ENCODE measurements around the gene SREK1IP1. TPM values are rescaled to one million over a fixed set of nuclear protein-coding genes. Genes with fewer than 3 reads are reported as not detected.

SREK1IP1 gene
- total and polyA plus RNA-seq, 2 of the 13 experiments (the other 11 are each of a cell fraction or from before 2014, with no cell fraction given), result 3.1 to 16.5 TPM

GRCh38 chr5:64771736-64772135, 3.2 kb upstream of the SREK1IP1 start:
- FAIRE-seq (no peak), DNase-seq (ENCODE audit: low spot score) (no peak), ATAC-seq (no peak)
- peaks cover 2 to 10% of the 10 kb centered on the region in 2 experiments; a peak in 3 of 5 replicates for H3K36me3 ChIP-seq (replicated peaks in 1 of 2; ENCODE audit: control insufficient read depth in 1 of 2, insufficient read depth in 2 of 2, low read length in 2 of 2)
- CTCF ChIA-PET (ENCODE audit: low intra/inter-chr PET ratio, low total read pairs), result no interaction called here
- in situ Hi-C loops (cut with HindIII; ENCODE audit: extremely low pct_ligation_motif_present, low pct_unique_long_range_greater_than_20kb), result no loop called here
- no peaks in the 10 kb centered on the region; a peak in 1 of 5 replicates for H3K27me3 ChIP-seq (ENCODE audit: control insufficient read depth in 1 of 2, insufficient read depth in 2 of 2, low read length in 2 of 2)
- no peak overlapping the region for H3K27ac ChIP-seq (ENCODE audit: extremely low read length, insufficient read depth, low read length)
- intact Hi-C loops (cut with micrococcal nuclease; ENCODE audit: unreplicated experiment), result no loop called here
- 80% methylated on average over 4 of the region's 4 CpGs for WGBS (ENCODE audit: low lambda C conversion rate)
- no TSS peak for BruUV-seq (replicated peaks)
- H3K4me1 ChIP-seq (ENCODE audit: insufficient read depth, low read length), result peaks cover 26% of the 10 kb centered on the region
- no peaks in the 10 kb centered on the region for H4K20me1 ChIP-seq (ENCODE audit: insufficient read depth, low read length)
- POLR2A ChIA-PET, result no interaction called here
- H3K4me2 ChIP-seq (ENCODE audit: low read depth, low read length), result no peak overlapping the region
- H3K4me3 ChIP-seq (replicated peaks in 1 of 3; ENCODE audit: insufficient read depth in 1 of 3, low read depth in 2 of 3, low read length in 3 of 3), result no peak overlapping the region
- no peak overlapping the region for H2AFZ ChIP-seq (ENCODE audit: low read length)
- TF ChIP-seq CEBPZ (IDR thresholded peaks at IDR 0.05; ENCODE audit: low read length), result no peak
- TF ChIP-seq MAF1 (CRISPR knock-in tag; IDR thresholded peaks at IDR 0.05; ENCODE audit: borderline replicate concordance), result no peak
- TF ChIP-seq ZFP36L1 (CRISPR knock-in tag; IDR thresholded peaks at IDR 0.05), result no peak
- no peak for TF ChIP-seq XBP1 (CRISPR knock-in tag; IDR thresholded peaks at IDR 0.05)
- TF ChIP-seq ZNF256 (CRISPR knock-in tag; conservative IDR thresholded peaks at IDR 0.05), result no peak
- no peak for TF ChIP-seq REL (CRISPR knock-in tag; conservative IDR thresholded peaks at IDR 0.05)
- no peak for TF ChIP-seq ZNF441 (CRISPR knock-in tag; IDR thresholded peaks at IDR 0.05; ENCODE audit: borderline replicate concordance)
- no peak for TF ChIP-seq CENPBD1 (CRISPR knock-in tag; IDR thresholded peaks at IDR 0.05; ENCODE audit: borderline replicate concordance, low read depth)
- TF ChIP-seq ZNF44 (CRISPR knock-in tag; IDR thresholded peaks at IDR 0.05), result no peak
- TF ChIP-seq MBD4 (IDR thresholded peaks at IDR 0.05; ENCODE audit: borderline replicate concordance, low read length), result no peak
- TF ChIP-seq AKAP8 (CRISPR knock-in tag; IDR thresholded peaks at IDR 0.05), result no peak
- no peak for TF ChIP-seq NFATC3 (CRISPR knock-in tag; IDR thresholded peaks at IDR 0.05)
- TF ChIP-seq ZSCAN31 (CRISPR knock-in tag; IDR thresholded peaks at IDR 0.05; ENCODE audit: low read depth), result no peak
- no peak for TF ChIP-seq ZNF574 (CRISPR knock-in tag; IDR thresholded peaks at IDR 0.05)
- H3K9me3 ChIP-seq (ENCODE audit: low read length), result no peaks in the 10 kb centered on the region
- H3K79me2 ChIP-seq (ENCODE audit: insufficient read depth, low read length), result peaks cover 45% of the 10 kb centered on the region
- H3K9ac ChIP-seq (ENCODE audit: insufficient read depth, low read depth, low read length), result no peak overlapping the region
